Measurements from ENCODE around the gene KIAA0040.

KIAA0040 gene

GRCh38 chr1:175217721-175218531, 25.4 kb upstream of the KIAA0040 start (continued):
- TF ChIP-seq ZNF555 (tag by site-specific recombination; conservative IDR thresholded peaks at IDR 0.05) (no peak), ZNF423 (tag by site-specific recombination; IDR thresholded peaks at IDR 0.05) (peak; percentile 72; the same call in 1 of the 2 replicates), ZNF707 (tag by site-specific recombination; IDR thresholded peaks at IDR 0.05) (no peak), ZNF266 (tag by site-specific recombination; IDR thresholded peaks at IDR 0.05; ENCODE audit: low read depth) (no peak), ZNF211 (tag by site-specific recombination; IDR thresholded peaks at IDR 0.05; ENCODE audit: low read depth) (no peak), ZNF433 (tag by site-specific recombination; IDR thresholded peaks at IDR 0.05; ENCODE audit: low read depth) (no peak), ZFP41 (tag by site-specific recombination; IDR thresholded peaks at IDR 0.05; ENCODE audit: borderline replicate concordance) (no peak), ZSCAN30 (tag by site-specific recombination; IDR thresholded peaks at IDR 0.05) (no peak), ZNF664 (tag by site-specific recombination; IDR thresholded peaks at IDR 0.05) (no peak), ZNF610 (tag by site-specific recombination; IDR thresholded peaks at IDR 0.05; ENCODE audit: borderline replicate concordance) (no peak), KLF10 (tag by site-specific recombination; IDR thresholded peaks at IDR 0.05) (no peak), MZF1 (tag by site-specific recombination; IDR thresholded peaks at IDR 0.05; ENCODE audit: borderline replicate concordance) (peak; percentile 96; the same call in 1 of the 2 replicates), ZNF76 (tag by site-specific recombination; IDR thresholded peaks at IDR 0.05; ENCODE audit: borderline replicate concordance, low read depth) (no peak), ZNF48 (tag by site-specific recombination; IDR thresholded peaks at IDR 0.05) (no peak), ZNF292 (tag by site-specific recombination; IDR thresholded peaks at IDR 0.05; ENCODE audit: borderline replicate concordance, low read depth) (no peak), ZNF121 (tag by site-specific recombination; IDR thresholded peaks at IDR 0.05) (no peak), ZNF324 (tag by site-specific recombination; IDR thresholded peaks at IDR 0.05) (no peak; the same call in 1 of the 2 replicates), ZFP69B (tag by site-specific recombination; IDR thresholded peaks at IDR 0.05) (no peak), ZNF157 (tag by site-specific recombination; IDR thresholded peaks at IDR 0.05) (no peak), ZFHX2 (tag by site-specific recombination; conservative IDR thresholded peaks at IDR 0.05) (no peak), ZNF239 (tag by site-specific recombination; IDR thresholded peaks at IDR 0.05) (no peak), ZNF169 (tag by site-specific recombination; IDR thresholded peaks at IDR 0.05) (no peak), ZNF138 (tag by site-specific recombination; IDR thresholded peaks at IDR 0.05; ENCODE audit: borderline replicate concordance) (no peak), ZNF660 (tag by site-specific recombination; IDR thresholded peaks at IDR 0.05) (no peak), ZNF221 (tag by site-specific recombination; IDR thresholded peaks at IDR 0.05; ENCODE audit: borderline replicate concordance) (no peak), SCRT1 (tag by site-specific recombination; IDR thresholded peaks at IDR 0.05; ENCODE audit: borderline replicate concordance) (no peak), ZNF560 (tag by site-specific recombination; IDR thresholded peaks at IDR 0.05; ENCODE audit: borderline replicate concordance) (no peak), ZNF580 (tag by site-specific recombination; IDR thresholded peaks at IDR 0.05) (no peak), ZNF518A (tag by site-specific recombination; conservative IDR thresholded peaks at IDR 0.05; ENCODE audit: low read depth) (no peak)
- TF ChIP-seq, protein P1, sequence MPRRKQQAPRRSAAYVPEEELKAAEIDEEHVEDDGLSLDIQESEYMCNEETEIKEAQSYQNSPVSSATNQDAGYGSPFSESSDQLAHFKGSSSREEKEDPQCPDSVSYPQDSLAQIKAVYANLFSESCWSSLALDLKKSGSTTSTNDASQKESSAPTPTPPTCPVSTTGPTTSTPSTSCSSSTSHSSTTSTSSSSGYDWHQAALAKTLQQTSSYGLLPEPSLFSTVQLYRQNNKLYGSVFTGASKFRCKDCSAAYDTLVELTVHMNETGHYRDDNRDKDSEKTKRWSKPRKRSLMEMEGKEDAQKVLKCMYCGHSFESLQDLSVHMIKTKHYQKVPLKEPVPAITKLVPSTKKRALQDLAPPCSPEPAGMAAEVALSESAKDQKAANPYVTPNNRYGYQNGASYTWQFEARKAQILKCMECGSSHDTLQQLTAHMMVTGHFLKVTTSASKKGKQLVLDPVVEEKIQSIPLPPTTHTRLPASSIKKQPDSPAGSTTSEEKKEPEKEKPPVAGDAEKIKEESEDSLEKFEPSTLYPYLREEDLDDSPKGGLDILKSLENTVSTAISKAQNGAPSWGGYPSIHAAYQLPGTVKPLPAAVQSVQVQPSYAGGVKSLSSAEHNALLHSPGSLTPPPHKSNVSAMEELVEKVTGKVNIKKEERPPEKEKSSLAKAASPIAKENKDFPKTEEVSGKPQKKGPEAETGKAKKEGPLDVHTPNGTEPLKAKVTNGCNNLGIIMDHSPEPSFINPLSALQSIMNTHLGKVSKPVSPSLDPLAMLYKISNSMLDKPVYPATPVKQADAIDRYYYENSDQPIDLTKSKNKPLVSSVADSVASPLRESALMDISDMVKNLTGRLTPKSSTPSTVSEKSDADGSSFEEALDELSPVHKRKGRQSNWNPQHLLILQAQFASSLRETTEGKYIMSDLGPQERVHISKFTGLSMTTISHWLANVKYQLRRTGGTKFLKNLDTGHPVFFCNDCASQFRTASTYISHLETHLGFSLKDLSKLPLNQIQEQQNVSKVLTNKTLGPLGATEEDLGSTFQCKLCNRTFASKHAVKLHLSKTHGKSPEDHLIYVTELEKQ (tag by site-specific recombination; IDR thresholded peaks at IDR 0.05; ENCODE audit: borderline replicate concordance) = 0 out of 2 replicates have a peak, but pooled peaks have one; percentile 55
- TF ChIP-seq, protein P2, sequence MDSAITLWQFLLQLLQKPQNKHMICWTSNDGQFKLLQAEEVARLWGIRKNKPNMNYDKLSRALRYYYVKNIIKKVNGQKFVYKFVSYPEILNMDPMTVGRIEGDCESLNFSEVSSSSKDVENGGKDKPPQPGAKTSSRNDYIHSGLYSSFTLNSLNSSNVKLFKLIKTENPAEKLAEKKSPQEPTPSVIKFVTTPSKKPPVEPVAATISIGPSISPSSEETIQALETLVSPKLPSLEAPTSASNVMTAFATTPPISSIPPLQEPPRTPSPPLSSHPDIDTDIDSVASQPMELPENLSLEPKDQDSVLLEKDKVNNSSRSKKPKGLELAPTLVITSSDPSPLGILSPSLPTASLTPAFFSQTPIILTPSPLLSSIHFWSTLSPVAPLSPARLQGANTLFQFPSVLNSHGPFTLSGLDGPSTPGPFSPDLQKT (IDR thresholded peaks at IDR 0.05; ENCODE audit: borderline replicate concordance, low read depth, low read length) = no peak
